SU-DHL-6 (cell line): ENCODE measurements around the gene SMARCAD1.
"Not testable (repeated sequence)": the region's sequence is repeated elsewhere in the genome, so short reads cannot be mapped to it uniquely, and the experiment has no call there.

Experiments used
- CTCF ChIP-seq: fragments of 200-600 bp; sonication (generic); IDR thresholded peaks from one replicate; pipeline ENCODE4 v1.5.1; 2017; ENCODE audit warnings: antibody characterized with exemption, mild to moderate bottlenecking, low read length, moderate library complexity; ENCODE audit not compliant: insufficient read depth, poor library complexity, severe bottlenecking
- EZH2phosphoT487 ChIP-seq: fragments of 200-600 bp; sonication (generic), shearing (Covaris generic); conservative IDR thresholded peaks from 2 replicates; pipeline ENCODE4 v1.6.1; 2018; ENCODE audit warnings: mild to moderate bottlenecking, antibody characterized with exemption, low read length, moderate library complexity, mixed read lengths

- TF ChIP-seq CTCF, EZH2phosphoT487: not testable (repeated sequence)
Observed at GRCh38 chr4:94295473-94295872, 87.8 kb downstream of the SMARCAD1 start.
